Adrenal gland (tissue), 5 donors: ENCODE results near the gene CACNA1A.

ENCODE experiments used
- POLR2A ChIP-seq, 2 donors: fragments of 450-650 bp; IDR thresholded peaks; one replicate each; pipeline ENCODE4 v1.6.1; 2017; ENCODE audit warnings: antibody characterized with exemption in 2 of 2, mild to moderate bottlenecking in 2 of 2, moderate library complexity in 1 of 2
- TF ChIP-seq, protein P1 (sequence below), 6 experiments: fragments of 450-650 bp in 4 of 6; fragments of 200-600 bp in 2 of 6; sonication (generic) in 1 of 6; IDR thresholded peaks; 1 replicate in 5 of 6; 2 replicates in 1 of 6; pipeline versions ENCODE4 v1.5.1 to v1.8.0; 2016 to 2021; ENCODE audit warnings: antibody characterized with exemption in 6 of 6, mild to moderate bottlenecking in 2 of 6, moderate library complexity in 1 of 6
- donor health status: DM: no; HTN: no; CAD: no.

GRCh38 chr19:13269348-13269747 lies 236.9 kb downstream of the CACNA1A start:
- no peak for TF ChIP-seq POLR2A (IDR thresholded peaks at IDR 0.05)
- TF ChIP-seq, protein P1, sequence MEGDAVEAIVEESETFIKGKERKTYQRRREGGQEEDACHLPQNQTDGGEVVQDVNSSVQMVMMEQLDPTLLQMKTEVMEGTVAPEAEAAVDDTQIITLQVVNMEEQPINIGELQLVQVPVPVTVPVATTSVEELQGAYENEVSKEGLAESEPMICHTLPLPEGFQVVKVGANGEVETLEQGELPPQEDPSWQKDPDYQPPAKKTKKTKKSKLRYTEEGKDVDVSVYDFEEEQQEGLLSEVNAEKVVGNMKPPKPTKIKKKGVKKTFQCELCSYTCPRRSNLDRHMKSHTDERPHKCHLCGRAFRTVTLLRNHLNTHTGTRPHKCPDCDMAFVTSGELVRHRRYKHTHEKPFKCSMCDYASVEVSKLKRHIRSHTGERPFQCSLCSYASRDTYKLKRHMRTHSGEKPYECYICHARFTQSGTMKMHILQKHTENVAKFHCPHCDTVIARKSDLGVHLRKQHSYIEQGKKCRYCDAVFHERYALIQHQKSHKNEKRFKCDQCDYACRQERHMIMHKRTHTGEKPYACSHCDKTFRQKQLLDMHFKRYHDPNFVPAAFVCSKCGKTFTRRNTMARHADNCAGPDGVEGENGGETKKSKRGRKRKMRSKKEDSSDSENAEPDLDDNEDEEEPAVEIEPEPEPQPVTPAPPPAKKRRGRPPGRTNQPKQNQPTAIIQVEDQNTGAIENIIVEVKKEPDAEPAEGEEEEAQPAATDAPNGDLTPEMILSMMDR (IDR thresholded peaks at IDR 0.05): no peak
